HG03469 (cell line): ENCODE data around the gene APLF.
"Not testable (repeated sequence)": the region's sequence is repeated elsewhere in the genome, so short reads cannot be mapped to it uniquely, and the experiment has no call there.

ENCODE experiments used
- ATAC-seq: cut with Tn5 transposase; IDR thresholded peaks from one replicate; pipeline ENCODE4 v1.9.1; 2021; ENCODE audit warnings: mild to moderate bottlenecking, moderate library complexity, moderate number of reproducible peaks; ENCODE audit not compliant: unreplicated experiment

The APLF gene

DNA sequence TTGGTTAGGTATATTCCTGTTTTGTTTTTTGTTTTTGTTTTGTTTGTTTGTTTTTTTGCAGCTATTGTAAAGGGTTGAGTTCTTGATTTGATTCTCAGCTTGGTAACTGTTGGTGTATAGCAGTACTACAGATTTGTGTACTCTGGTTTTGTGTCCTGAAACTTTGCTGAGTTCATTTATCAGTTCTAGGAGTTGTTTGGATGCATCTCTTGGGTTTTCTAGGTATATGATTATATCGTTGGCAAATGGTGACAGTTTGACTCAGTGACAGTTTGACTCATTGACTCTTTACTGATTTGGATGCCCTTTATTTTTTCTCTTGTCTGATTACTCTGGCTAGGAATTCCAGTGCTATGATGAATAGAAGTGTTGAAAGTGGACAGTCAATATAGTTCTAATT lies 53.7 kb downstream of the APLF start:
- ATAC-seq, result no peak

- not testable (repeated sequence) for ATAC-seq
Observed at GRCh38 chr2:68526943-68527342, 59.6 kb downstream of the APLF start.

DNA sequence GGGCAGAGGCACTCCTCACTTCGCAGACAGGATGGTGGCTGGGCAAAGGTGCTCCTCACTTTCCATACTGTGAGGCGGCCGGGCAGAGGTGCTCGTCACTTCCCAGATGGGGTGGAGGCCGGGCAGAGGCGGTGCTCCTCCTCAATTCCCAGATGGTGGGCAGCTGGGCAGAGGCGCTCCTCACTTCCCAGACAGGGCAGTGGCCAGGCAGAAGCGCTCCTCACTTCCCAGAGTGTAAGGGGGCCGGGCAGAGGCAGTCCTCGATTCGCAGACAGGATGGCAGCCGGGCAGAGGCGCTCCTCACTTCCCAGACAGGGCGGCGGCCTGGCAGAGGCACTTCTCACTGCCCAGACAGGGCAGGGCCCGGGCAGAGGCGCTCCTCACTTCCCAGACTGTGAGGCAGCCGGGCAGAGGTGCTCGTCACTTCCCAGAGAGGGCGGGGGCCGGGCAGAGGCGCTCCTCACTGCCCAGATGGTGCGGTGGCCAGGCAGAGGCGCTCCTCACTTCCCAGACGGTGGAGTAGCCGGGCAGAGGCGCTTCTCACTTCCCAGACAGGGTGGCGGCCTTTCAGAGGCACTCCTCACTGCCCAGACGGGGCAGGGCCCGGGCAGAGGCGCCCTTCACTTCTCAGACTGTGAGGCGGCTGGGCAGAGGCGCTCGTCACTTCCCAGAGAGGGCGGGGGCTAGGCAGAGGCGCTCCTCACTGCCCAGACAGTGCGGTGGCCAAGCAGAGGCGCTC lies 60.1 kb downstream of the APLF start:
- ATAC-seq, result not testable (repeated sequence)

DNA sequence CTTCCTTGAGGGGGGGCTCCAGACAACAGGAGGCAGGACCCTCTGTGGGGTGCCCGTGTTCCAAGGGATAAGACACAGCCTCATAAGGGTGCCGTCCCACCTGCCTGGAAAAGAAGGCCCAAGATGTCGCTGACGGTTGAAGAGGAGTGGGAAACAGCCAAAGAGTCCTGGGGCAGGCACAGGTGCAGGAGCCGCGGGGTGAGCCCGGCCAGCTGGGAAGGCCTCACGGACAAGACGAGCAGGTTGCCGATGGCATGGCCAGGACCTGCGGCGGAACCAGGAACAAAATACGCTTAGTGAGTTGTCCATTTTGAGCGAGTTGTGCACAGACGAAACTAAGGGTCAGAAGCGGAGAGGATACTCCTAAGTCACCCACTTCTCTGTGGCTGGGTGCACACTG lies 61.8 kb downstream of the APLF start:
- ATAC-seq, result not testable (repeated sequence)

- not testable (repeated sequence) for ATAC-seq
Observed at GRCh38 chr2:68529651-68530050, 62.3 kb downstream of the APLF start.

GRCh38 chr2:68536000-68536399 lies 68.6 kb downstream of the APLF start:
- no peak for ATAC-seq

GRCh38 chr2:68537011-68537410 lies 69.6 kb downstream of the APLF start:
- ATAC-seq, result no peak

DNA sequence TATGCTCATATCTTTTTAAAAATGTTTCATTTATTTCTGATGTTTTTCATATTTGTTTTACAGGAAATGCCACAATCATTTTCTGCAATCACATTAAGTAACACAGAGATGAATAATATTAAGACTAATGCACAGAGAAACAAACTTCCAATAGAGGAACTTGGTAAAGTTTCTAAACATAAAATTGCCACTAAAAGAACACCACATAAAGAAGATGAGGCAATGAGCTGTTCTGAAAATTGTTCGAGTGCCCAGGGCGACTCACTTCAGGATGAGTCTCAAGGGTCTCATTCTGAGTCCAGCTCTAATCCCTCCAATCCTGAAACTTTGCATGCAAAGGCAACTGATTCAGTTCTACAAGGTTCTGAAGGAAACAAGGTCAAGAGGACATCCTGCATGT lies 70.4 kb downstream of the APLF start:
- ATAC-seq, result no peak

DNA sequence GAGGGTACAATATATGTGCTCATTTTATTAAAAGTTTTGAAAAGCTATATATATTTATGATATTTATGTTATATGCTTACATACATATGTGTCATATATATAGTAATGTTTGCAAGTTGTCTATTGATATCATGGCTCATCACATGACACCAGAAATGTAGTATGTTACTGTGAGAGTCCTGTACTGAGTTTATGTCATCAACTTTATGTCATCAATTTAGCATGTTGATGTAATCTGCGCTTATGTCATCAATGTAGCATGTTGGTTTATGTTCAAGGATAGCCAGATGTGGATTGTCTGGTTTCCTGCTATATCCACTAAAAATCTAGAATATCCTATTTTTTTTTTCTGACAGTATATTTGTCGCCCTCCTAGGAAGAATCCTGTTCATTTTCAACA lies 77.4 kb downstream of the APLF start:
- ATAC-seq, result no peak

DNA sequence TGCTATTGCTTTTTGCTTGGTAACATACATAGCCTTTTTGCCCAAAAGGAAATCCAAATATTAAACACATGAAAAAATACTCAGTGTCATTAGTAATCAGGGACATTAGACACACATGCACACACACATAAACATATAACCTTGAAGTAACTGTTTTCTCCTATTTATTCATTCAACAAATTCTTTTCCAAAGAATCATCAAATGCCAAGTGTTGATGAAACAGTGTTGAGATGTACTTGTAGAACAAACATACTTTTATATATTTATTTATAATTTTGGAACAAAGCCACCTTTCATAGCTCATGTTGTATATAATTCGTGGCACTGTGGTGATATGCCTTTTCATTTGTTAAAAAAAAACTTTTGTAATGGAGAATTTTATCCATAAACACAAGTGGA lies 81.0 kb downstream of the APLF start:
- ATAC-seq, result no peak

DNA sequence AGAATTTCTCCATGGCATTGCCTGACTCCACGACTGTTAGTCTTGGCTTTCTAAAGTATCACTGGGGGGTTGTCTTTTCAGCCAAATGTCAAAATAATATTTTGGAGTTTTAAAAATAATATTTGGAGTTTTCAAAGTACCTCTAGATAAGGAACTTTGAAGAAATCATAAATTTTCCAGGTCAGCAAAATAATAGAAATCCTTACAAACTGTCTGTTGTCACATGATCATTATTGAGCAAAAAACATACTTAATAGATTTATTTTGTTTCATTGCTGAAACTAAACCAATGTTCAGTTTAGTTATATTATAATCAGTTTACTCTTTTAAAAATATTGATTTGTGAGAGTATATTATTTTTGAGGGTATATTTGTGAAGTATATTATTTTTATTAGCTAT lies 85.7 kb downstream of the APLF start:
- ATAC-seq, result no peak

- ATAC-seq, result not testable (repeated sequence)
Observed at GRCh38 chr2:68555425-68556206, 88.2 kb downstream of the APLF start.

DNA sequence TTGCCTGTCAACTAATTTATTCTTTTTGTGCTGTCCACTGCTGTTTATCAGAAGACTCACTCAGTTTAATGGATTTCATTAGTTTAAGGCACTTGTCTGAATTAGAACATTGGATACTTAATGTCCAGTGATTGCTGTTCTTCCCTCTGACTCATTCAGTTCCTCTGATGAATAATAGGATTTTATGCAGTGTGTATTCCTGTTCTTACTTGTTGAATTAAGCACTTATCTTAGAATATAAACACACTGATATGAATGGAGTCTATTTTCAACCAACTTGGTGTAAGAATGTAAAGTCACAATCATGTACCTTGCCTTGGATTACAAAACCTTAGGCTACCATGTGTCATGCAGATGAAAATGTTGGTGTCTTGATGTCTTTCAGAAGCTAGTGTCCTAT lies 89.0 kb downstream of the APLF start:
- no peak for ATAC-seq

DNA sequence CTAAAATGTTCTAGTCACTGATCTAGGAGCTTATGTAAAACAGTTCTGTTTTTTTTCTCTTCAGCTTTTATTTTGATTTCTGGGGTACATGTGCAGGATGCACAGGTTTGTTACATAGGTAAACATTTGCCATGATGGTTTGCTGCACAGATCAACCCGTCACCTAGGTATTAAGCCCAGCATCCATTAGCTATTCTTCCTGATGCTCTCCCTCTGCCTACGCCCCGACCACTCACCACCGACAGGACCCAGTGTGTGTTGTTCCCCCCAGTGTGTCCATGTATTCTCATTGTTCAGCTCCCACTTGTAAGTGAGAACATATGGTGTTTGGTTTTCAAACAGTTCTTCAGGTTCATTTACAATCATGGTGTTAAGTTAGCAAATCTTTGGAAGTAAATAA lies 91.2 kb downstream of the APLF start:
- ATAC-seq, result no peak

DNA sequence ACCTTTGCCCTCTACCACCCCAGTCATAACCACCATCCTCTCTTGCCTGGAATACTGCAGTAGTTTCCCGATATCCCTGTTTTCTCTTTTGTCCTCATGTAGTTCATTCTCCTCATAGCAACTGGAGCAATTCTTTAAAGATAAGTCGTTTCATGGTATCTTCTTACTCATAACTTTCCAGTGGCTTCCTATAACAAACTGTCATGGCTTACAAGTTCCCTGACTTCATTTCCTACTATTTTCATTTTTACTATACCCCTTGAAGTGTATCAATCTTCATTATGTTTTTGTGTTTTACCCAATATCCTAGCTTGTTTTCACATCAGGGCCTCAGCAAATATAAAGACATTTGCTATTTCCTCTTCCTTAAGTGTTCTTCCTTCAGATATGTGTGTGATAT lies 92.3 kb downstream of the APLF start:
- no peak for ATAC-seq

- ATAC-seq, result no peak
Observed at GRCh38 chr2:68560545-68560944, 93.2 kb downstream of the APLF start.

GRCh38 chr2:68561372-68561771 lies 94.0 kb downstream of the APLF start:
- ATAC-seq, result no peak

- ATAC-seq, result no peak
Observed at GRCh38 chr2:68562934-68563333, 95.5 kb downstream of the APLF start.

DNA sequence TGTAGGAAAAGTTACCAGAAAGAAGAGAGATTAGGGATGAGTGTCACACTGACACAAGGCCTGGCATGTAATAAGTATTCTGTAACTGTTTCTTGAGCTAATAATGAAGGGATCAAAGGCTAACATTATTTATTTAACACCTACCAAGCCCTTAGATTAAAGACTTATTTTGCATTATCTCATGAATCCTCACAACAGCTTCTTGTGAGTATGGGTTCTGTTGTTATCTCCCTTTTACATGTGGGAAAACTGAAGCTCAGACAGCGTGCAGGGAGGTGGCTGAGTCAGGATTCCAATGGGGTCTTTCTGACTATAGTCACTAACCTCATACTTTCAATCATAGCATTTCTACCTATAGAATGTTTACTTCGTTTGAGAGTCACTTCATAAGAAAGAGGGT lies 97.0 kb downstream of the APLF start:
- ATAC-seq, result no peak

DNA sequence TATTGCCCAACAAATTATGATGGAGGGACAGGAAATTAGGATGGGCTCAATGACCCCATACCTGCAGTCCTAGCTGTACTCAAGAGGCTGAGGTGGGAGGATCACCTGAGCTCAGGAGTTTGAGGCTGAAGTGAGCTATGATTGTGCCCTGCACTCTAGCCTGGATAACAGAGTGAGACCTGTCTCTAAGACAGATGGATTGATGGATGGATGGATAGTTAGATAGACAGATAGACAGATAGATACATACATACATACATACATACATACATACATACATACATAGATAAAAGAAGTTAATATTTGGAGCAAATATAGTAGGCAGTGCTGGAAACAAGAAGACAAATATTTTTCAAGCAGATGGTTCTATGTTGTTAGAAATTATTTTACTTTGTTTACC lies 97.9 kb downstream of the APLF start:
- ATAC-seq, result no peak

DNA sequence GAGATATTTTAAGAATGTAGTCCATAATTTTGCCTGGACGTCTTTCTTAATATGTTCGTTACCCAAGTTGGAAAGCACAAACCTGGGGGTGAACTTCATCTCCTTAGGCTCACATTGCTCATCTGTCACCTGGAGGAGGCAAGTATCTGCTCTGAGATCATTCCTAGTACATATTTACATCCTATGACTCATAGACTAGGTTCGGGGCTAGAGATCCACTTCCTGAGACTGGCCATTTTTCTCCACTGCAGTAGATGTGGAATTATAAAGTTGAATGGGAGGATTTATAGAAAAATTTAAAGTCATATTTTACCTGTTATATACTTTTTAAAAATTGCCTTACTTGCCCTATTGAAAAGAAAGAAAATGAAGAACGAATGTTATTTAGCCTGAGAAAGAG lies 98.5 kb downstream of the APLF start:
- ATAC-seq, result no peak

- no peak for ATAC-seq
Observed at GRCh38 chr2:68566362-68566761, 99.0 kb downstream of the APLF start.
